Measurements from ENCODE around the gene STRIP2. TPM values are rescaled to one million over a fixed set of nuclear protein-coding genes. Genes with fewer than 3 reads are reported as not detected.

The STRIP2 gene
- total and polyA plus RNA-seq, 2 experiments from 2014 or later = 4.7 to 10.6 TPM

GRCh38 chr7:129454249-129454551, 20.0 kb downstream of the STRIP2 start:
- Histone ChIP-seq H3K27me3 (ENCODE audit: insufficient read depth) (no peaks in the 10 kb centered on the region), H3K4me2 (no peak overlapping the region), H3K79me2 (replicated peaks; ENCODE audit: insufficient read depth) (no peaks in the 10 kb centered on the region), H3K4me1 (ENCODE audit: insufficient read depth) (no peaks in the 10 kb centered on the region), H3F3A (replicated peaks; ENCODE audit: low read depth) (no peaks in the 10 kb centered on the region), H2AFZ (no peak overlapping the region), H4K20me1 (replicated peaks; ENCODE audit: insufficient read depth) (no peaks in the 10 kb centered on the region), H3K27ac (ENCODE audit: low read depth) (no peak overlapping the region), H3K4me3 (no peak overlapping the region), H3K9me2 (ENCODE audit: insufficient read depth) (no peaks in the 10 kb centered on the region), H3K36me3 (ENCODE audit: insufficient read depth) (peaks cover 8% of the 10 kb centered on the region)
- Mint-ChIP-seq H3K27ac (no peak overlapping the region; the same call in 1 of the 2 replicates), H3K9me3 (peaks cover 1% of the 10 kb centered on the region; the same call in 1 of the 3 replicates), H3K27me3 (ENCODE audit: insufficient read depth, low read depth, poor library complexity) (peaks cover 1% of the 10 kb centered on the region), H3K4me1 (no peaks in the 10 kb centered on the region), H3K4me3 (no peak overlapping the region), H3K36me3 (ENCODE audit: low read depth) (peaks cover 21% of the 10 kb centered on the region)
- DNase-seq (ENCODE audit: low spot score) (no peak), ATAC-seq (no peak)
- TF ChIP-seq STAT1 (IDR thresholded peaks at IDR 0.05; ENCODE audit: unreplicated experiment) (no peak), ETS1 (IDR thresholded peaks at IDR 0.05) (no peak), NANOG (IDR thresholded peaks at IDR 0.05; ENCODE audit: borderline replicate concordance) (no peak), CREB1 (CRISPR knock-in tag; IDR thresholded peaks at IDR 0.05; ENCODE audit: low read depth) (no peak), JUNB (IDR thresholded peaks at IDR 0.05; ENCODE audit: unreplicated experiment) (no peak), POLR2AphosphoS5 (IDR thresholded peaks at IDR 0.05; ENCODE audit: low read depth) (no peak), ZNF331 (CRISPR knock-in tag; IDR thresholded peaks at IDR 0.05; ENCODE audit: low read depth) (no peak), CTCF (conservative IDR thresholded peaks at IDR 0.05; ENCODE audit: low read depth in 2 of 2) (no peak), ZNF462 (CRISPR knock-in tag; IDR thresholded peaks at IDR 0.05) (no peak), REST (IDR thresholded peaks at IDR 0.05; ENCODE audit: unreplicated experiment) (no peak), EZH2phosphoT487 (IDR thresholded peaks at IDR 0.05; ENCODE audit: unreplicated experiment) (no peak), ZNF114 (CRISPR knock-in tag; IDR thresholded peaks at IDR 0.05) (no peak), EZH2 (IDR thresholded peaks at IDR 0.05; ENCODE audit: low read depth, unreplicated experiment) (no peak)
